Activated T-helper 1 cell treated with anti-CD3 and anti-CD28 coated beads, Interleukin-12 subunit alpha, Interleukin-12 subunit beta, Interleukin-2, Interleukin-4 antibody, amounts not matched to agents 30 ng/mL and 10 ng/mL and 1 ng/mL, durations not matched to agents 14 hours and 24 hours and 36 hours (primary cell): Measurements from ENCODE around the gene EHD1. TPM values are rescaled to one million over a fixed set of nuclear protein-coding genes. Genes with fewer than 3 reads are reported as not detected.

ENCODE experiments used
- DNase-seq: peaks from one replicate; pipeline ENCODE4 v3.0.0; 2021; ENCODE audit warnings: low spot score
- H3K27ac Mint-ChIP-seq: one replicate; pipeline ENCODE4 v1.8.0; 2021; ENCODE audit warnings: mild to moderate bottlenecking, mixed read lengths
- H3K27me3 Mint-ChIP-seq: one replicate; pipeline ENCODE4 v1.8.0; 2022; ENCODE audit warnings: mild to moderate bottlenecking, moderate library complexity, mixed read lengths; ENCODE audit not compliant: insufficient read depth
- H3K36me3 Mint-ChIP-seq: one replicate; pipeline ENCODE4 v1.8.0; 2021; ENCODE audit warnings: low read depth, mixed read lengths
- H3K4me1 Mint-ChIP-seq: one replicate; pipeline ENCODE4 v1.8.0; 2021; ENCODE audit warnings: low read depth, mixed read lengths
- H3K4me3 Mint-ChIP-seq: one replicate; pipeline ENCODE4 v1.8.0; 2021; ENCODE audit warnings: mild to moderate bottlenecking, moderate library complexity, mixed read lengths
- H3K9me3 Mint-ChIP-seq: one replicate; pipeline ENCODE4 v1.8.0; 2021; ENCODE audit warnings: mixed read lengths
- intact Hi-C: fragments of 100-400 bp; cut with micrococcal nuclease; formaldehyde crosslinking; loops from one replicate; pipeline ENCODE4 v1.15.1; 2024
- total RNA-seq: library from RNA; stranded (reverse); gene quantifications from 2 replicates; pipeline ENCODE4 v1.2.3, GENCODE V29; 2022

Gene EHD1
- total RNA-seq, 1 donor from 2014 or later = 96.9 TPM

GRCh38 chr11:64916775-64917662 lies 38.6 kb upstream of the EHD1 start, which contains the start of gene ATG2A:
Gene ATG2A, minus strand, starts transcription at chr11:64917209. Its CDS starts 74 bp downstream, at chr11:64917135.
- Mint-ChIP-seq H3K27ac (peak within 1 kb of the TSS; percentile 82), H3K4me3 (peak within 1 kb of the TSS; percentile 88), H3K27me3 (no peaks in the 10 kb centered on the region), H3K36me3 (peaks cover 7% of the 10 kb centered on the region), H3K4me1 (peaks cover 20% of the 10 kb centered on the region), H3K9me3 (no peaks in the 10 kb centered on the region)
- intact Hi-C loops = loop anchor here (1.0 to 5.0 kb wide), 17 partner anchors 7 to 655 kb away; partner anchors contain the start of genes ARL2, CDCA5, EHD1 and FAM89B
- DNase-seq = peak; percentile 99

DNA sequence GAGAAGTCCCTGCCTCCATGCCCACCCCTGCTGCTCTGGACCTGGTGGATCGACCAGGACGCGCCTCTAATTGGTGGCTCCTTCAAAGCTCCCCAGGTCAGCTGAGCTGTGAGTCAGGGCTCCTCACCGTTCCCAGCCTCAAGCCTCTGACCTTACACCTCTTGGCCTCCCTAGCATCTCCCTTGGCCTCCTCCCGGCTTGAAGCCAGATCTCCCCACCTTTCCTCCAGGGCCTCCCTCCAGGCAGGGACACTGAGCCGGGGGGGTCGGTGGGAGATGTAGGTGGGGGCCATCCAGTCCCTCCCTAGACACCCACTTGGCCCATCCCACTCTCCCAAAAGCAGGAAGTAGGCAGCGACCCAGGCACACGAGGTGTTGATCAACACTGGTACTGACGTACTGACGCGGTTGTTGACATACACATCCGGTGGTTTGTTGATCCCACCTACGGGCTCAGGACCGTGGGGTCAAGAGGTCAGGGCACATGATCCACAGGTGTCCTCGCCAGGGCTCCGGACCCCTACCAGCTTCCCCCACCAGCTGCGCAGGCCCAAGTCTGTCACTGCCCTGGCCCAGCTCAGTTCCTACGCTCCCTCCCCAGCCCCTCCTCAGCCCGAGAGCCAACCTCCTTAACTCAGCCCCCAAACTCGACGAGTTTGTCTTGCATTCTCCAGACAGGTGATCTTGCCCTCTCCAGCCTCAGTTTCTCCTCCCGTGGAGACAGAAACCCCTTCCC lies 37.8 kb upstream of the EHD1 start:
- intact Hi-C loops = loop anchor here (1.0 to 5.0 kb wide), 4 partner anchors 8 to 656 kb away; partner anchors contain the start of genes FAM89B, POLA2, PPP2R5B and ZNRD2
- Mint-ChIP-seq H3K27me3 (no peaks in the 10 kb centered on the region), H3K27ac (peak overlapping the region; percentile 82), H3K36me3 (peaks cover 13% of the 10 kb centered on the region), H3K4me3 (peak overlapping the region; percentile 88), H3K9me3 (no peaks in the 10 kb centered on the region), H3K4me1 (peaks cover 20% of the 10 kb centered on the region)
- DNase-seq = peak; percentile 52

GRCh38 chr11:64915376-64915887 lies 37.0 kb upstream of the EHD1 start:
- intact Hi-C loops = loop anchor here (5.0 kb wide), 1 partner anchor 657 kb away; the partner anchor contains the start of genes FAM89B and ZNRD2

GRCh38 chr11:64914123-64914522 lies 35.7 kb upstream of the EHD1 start:
- Mint-ChIP-seq H3K9me3 (no peaks in the 10 kb centered on the region), H3K36me3 (peaks cover 14% of the 10 kb centered on the region), H3K27me3 (no peaks in the 10 kb centered on the region), H3K27ac (peak overlapping the region; percentile 76), H3K4me1 (peaks cover 20% of the 10 kb centered on the region), H3K4me3 (peak overlapping the region; percentile 37)
- intact Hi-C loops = no loop called here
- no peak for DNase-seq

More at GRCh38 chr11:64915376-64915887, 37.0 kb upstream of the EHD1 start:
- Mint-ChIP-seq H3K9me3 (no peaks in the 10 kb centered on the region), H3K27ac (peak overlapping the region; percentile 82), H3K36me3 (peaks cover 13% of the 10 kb centered on the region), H3K27me3 (no peaks in the 10 kb centered on the region), H3K4me3 (peak overlapping the region; percentile 88), H3K4me1 (peaks cover 20% of the 10 kb centered on the region)
- no peak for DNase-seq

DNA sequence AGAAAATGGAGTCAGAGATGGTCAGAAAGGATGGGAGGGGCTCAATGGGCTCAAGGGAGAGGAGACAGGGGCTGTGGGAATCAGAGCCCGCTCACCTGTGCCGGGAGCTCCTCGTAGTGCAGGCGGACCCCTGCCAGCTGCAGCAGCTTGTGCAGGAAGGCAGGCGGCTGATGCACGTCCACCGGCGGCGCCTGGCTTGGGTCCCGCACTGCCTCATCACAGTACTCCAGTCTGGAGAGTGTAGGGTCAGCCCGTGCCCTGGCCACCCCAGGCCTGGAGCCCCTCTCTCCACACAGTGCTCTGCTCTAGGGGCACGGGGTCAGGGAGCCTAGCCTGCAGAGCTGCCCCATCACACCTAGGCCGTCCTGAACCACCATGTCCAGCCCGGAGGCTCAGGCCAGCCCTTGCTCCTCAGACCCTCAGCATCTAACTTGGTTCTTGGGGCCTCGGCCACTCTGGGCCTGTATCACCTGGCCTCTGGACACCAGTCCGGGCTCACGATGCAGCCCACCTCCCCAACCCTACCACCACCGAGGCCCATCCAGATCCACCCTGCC lies 34.8 kb upstream of the EHD1 start:
- Mint-ChIP-seq H3K9me3 (no peaks in the 10 kb centered on the region), H3K4me3 (no peak overlapping the region), H3K4me1 (peaks cover 20% of the 10 kb centered on the region), H3K36me3 (peaks cover 18% of the 10 kb centered on the region), H3K27me3 (no peaks in the 10 kb centered on the region), H3K27ac (no peak overlapping the region)
- no peak for DNase-seq
- intact Hi-C loops = no loop called here

DNA sequence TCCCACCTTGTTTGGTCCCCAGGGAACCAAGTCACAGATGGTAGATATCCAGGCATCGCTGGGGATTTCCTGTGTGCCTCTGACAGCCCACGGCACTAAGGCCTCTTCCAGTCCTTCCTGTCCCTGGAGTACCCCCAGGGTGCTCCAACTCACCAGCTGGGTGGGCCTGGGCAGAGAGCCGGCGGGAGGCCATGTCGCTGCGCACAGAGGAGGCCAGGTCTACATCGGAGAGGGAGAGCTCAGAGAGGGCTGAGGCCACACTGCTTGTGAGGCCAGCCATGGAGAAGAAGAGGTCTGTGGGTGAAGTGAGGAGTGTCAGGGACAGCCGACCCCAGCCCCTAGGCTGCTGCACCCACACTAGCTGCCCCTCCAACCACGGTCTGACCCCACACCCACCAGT lies 33.3 kb upstream of the EHD1 start:
- intact Hi-C loops = no loop called here
- no peaks in the 10 kb centered on the region for H3K27me3 Mint-ChIP-seq
- no peak for DNase-seq
- no peak overlapping the region for H3K27ac Mint-ChIP-seq
- H3K9me3 Mint-ChIP-seq = no peaks in the 10 kb centered on the region
- peaks cover 26% of the 10 kb centered on the region for H3K36me3 Mint-ChIP-seq
- no peak overlapping the region for H3K4me3 Mint-ChIP-seq
- peaks cover 12% of the 10 kb centered on the region for H3K4me1 Mint-ChIP-seq

- H3K36me3 Mint-ChIP-seq = peaks cover 26% of the 10 kb centered on the region
- H3K9me3 Mint-ChIP-seq = no peaks in the 10 kb centered on the region
- peaks cover 6% of the 10 kb centered on the region for H3K4me1 Mint-ChIP-seq
- DNase-seq = no peak
- intact Hi-C loops = no loop called here
- no peaks in the 10 kb centered on the region for H3K27me3 Mint-ChIP-seq
- no peak overlapping the region for H3K4me3 Mint-ChIP-seq
- no peak overlapping the region for H3K27ac Mint-ChIP-seq
Observed at GRCh38 chr11:64911142-64911541, 32.7 kb upstream of the EHD1 start.

- Mint-ChIP-seq H3K4me3 (no peak overlapping the region), H3K9me3 (no peaks in the 10 kb centered on the region), H3K36me3 (peaks cover 26% of the 10 kb centered on the region), H3K4me1 (peaks cover under 1% of the 10 kb centered on the region), H3K27ac (no peak overlapping the region), H3K27me3 (no peaks in the 10 kb centered on the region)
- DNase-seq = no peak
- intact Hi-C loops = no loop called here
Observed at GRCh38 chr11:64910451-64911093, 32.2 kb upstream of the EHD1 start.

- Mint-ChIP-seq H3K36me3 (peaks cover 26% of the 10 kb centered on the region), H3K27ac (no peak overlapping the region), H3K4me1 (no peaks in the 10 kb centered on the region), H3K27me3 (no peaks in the 10 kb centered on the region), H3K9me3 (no peaks in the 10 kb centered on the region), H3K4me3 (no peak overlapping the region)
- intact Hi-C loops = no loop called here
- DNase-seq = no peak
Observed at GRCh38 chr11:64909653-64910343, 31.4 kb upstream of the EHD1 start.

DNA sequence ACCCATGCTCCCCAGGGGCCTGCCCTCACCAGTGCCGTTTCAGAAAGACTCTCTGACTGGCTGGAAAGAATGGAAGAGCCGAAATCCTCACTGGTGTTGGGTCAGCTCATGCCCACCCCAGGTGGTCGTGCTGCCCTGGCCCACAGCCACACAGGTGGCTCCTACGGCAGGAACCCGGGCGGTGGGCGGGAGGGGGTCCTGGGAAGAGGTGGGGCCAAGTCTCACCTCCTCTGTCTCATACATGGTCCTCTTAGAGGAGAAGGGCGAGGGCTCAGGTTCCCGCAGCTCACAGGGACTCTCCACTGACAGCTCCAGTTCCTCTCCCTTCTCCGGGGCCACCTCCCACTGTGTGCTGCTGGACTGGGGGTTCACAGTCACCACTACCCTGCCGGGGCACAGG lies 30.3 kb upstream of the EHD1 start:
- H3K36me3 Mint-ChIP-seq = peaks cover 25% of the 10 kb centered on the region
- intact Hi-C loops = no loop called here
- H3K27me3 Mint-ChIP-seq = no peaks in the 10 kb centered on the region
- DNase-seq = no peak
- H3K9me3 Mint-ChIP-seq = no peaks in the 10 kb centered on the region
- H3K4me3 Mint-ChIP-seq = no peak overlapping the region
- H3K27ac Mint-ChIP-seq = no peak overlapping the region
- H3K4me1 Mint-ChIP-seq = no peaks in the 10 kb centered on the region

DNA sequence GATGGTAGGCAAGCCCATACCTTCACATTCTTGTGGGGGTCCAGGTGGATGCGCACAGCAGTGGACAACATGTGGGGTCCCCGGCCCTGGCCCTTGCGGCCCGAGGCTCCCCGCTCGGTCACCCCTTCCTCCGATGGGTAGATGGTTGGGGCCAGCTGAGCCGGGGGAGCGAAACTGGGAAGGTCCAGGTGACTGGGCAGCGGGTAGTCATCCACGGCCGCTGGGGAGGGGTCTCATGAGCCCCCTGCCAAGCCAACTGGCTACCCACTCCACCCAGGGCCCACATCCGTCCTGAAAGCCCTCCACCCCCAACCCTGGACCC lies 27.9 kb upstream of the EHD1 start:
- intact Hi-C loops = no loop called here
- Mint-ChIP-seq H3K27me3 (no peaks in the 10 kb centered on the region), H3K4me3 (no peak overlapping the region), H3K9me3 (no peaks in the 10 kb centered on the region), H3K27ac (no peak overlapping the region), H3K4me1 (peaks cover 6% of the 10 kb centered on the region), H3K36me3 (peaks cover 21% of the 10 kb centered on the region)
- DNase-seq = no peak
